Effector CD4-positive, alpha-beta T cell (primary cell): ENCODE measurements around the gene BTRC.
"Not testable (repeated sequence)": the region's sequence is repeated elsewhere in the genome, so short reads cannot be mapped to it uniquely, and the experiment has no call there.

ENCODE experiments used
- DNase-seq: peaks from one replicate; pipeline ENCODE4 v3.0.0-alpha.2; 2020

The BTRC gene

GRCh38 chr10:101569622-101570427, 215.9 kb downstream of the BTRC start:
- DNase-seq: peak; percentile 71

DNA sequence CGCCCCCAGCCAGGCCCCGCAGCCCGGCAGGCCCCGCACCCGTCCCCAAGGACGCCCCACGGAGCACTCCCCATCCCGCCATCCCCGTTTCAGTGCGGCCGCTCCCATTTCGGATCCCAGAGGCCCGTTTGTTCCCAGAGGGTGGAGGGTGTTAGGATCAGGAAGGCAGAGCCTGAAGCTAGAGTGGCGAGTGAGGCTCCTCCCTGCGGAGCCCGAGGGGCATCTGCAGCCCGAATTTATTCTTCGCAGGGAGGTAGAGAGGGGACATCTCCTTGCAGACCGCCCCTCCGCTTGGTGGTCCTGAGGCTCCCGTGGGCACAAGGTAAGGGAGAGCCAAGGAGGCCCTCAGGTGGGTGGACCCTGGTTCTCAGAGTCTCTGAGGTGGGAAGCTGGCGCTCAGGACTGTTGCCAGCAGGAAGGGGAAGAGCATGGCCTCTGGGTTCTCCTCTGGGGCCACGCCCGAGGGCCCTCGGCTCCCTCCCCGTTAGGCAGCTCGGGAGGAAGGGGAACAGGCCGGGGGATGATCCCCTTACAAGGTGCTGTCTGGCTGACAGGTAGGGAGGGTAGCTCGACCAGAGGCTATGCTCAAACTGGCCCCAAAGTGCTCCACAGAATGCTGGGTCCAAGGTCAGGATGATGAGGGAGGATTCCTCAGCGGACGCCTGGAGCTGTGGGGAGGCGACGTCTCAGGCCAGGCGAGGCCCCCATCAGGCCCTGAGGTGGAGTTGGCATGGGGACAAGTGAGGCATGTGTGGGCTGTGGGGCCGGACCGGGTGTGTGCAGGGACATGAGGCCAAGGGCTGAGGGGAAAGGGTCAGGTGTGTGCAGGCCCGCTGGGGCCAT, 216.7 kb downstream of the BTRC start:
- DNase-seq: no peak

DNA sequence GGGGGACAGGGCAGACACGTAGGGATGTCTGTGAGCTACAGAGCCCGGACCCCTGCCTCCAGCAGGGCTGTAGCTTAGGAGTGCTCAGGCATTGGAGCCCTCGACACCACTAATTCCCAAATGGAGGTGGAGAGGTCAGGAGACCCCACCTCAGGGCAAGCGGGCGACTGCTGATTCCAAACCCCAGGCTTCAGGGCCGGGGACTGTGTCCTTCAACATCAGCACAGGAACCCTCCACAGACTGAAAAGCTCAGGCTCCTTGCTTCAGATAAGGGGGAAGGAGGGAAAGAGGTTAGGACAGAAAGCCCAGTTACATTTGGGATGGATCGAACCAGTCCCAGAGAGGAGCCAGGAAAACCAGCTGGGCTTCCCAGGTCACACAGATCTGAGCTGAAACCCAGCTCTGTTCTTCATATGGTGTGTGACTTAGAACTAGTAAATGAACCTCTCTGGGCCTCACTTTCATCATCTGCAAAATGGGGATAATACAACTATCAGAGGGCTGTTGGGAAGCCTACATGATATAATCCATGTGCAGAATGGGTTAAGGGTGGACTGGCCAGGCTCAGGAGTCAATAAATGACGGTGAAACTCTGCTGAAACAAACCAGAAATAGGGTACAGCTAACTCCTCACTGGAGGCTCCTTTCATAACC, 217.4 kb downstream of the BTRC start:
- no peak for DNase-seq

- DNase-seq: no peak
Observed at GRCh38 chr10:101572126-101572525, 218.2 kb downstream of the BTRC start.

- no peak for DNase-seq
Observed at GRCh38 chr10:101572785-101573184, 218.8 kb downstream of the BTRC start.

DNA sequence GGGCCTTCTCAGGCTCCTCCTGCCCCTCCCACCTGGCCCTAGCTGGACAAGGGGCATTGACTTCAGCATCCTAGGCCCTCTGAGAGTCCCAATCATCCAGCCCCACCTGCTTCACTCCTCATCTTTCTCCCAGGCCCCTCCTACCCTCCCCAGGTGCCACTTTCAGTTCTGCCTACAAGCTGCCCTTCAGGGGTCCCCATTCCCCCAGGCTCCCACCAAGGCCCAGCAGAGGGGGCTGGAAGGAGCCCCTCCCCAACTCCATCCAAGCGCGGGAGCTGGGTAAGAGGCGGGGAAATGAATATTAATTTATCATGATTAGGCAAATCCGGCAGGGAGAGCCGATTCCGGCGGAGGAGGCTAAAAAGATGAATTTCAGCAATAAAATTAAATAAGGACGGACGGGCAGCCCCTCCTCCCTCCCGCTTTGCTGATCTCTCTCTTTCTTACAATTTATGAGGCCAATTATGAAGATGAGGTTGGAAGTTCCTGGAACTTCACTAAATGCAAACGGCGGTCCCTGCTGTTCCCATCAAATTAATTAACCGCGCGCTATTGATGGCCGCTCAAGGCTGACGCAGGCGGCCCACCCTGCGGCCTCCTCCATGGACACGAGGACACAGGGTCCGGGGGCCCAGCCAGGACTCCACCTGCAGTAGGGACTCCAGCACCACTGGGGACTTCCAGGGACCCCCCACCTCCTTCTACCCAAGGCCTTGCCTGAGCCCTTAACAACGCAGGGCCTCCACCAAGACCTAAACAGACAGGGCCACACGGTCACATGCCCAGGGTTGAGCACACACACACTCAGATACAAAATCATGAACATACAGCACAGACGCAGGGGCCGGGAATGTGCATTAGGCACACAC, 220.2 kb downstream of the BTRC start:
- DNase-seq: no peak

DNA sequence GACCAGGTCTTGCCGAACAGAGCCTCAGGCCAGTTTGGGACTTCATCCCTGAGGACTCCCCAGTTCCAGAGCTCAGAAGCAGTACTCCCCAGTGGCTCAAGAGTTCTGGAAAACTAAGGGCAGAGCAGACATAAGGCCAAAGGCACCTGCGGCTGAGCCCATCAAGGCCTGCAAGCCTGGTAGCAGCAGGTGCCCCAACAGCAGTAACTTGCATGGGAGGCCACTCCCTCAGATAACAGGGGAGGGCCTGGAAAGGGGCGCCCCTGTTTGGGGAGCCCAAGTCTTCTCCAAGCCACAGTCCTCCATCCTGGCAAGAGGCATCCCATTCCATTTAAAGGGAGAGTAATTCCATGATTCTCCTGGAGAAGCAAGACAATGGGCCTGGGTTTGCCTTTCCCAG, 221.1 kb downstream of the BTRC start:
- DNase-seq: no peak

GRCh38 chr10:101575580-101576210, 221.7 kb downstream of the BTRC start:
- no peak for DNase-seq

DNA sequence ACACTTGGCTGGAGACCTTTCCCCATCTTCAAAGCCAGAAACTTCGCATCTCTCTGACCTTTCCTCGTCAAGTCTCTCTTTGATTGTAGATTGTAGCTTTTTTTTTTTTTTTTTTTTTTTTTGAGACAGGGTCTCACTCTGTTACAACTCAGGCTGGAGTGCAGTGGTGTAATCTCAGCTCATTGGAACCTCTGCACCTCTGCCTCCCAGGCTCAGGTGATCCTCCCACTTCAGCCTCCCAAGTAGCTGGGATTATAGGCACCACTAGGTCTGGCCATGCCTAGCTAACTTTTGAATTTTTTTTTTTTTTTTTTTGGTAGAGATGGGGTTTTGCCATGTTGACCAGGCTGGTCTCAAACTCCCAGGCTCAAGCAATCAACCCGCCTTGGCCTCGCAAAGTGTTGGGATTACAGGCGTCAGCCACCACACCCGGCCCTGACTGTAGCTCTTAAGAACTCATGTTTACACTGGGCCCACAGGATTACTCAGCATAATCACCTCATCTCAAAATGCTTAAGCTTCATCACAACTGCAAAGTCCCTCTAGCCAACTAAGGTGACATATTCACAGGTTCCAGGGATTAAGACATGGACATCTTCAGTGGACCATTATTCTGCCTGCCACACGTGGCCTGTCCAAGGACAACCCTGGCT, 222.4 kb downstream of the BTRC start:
- DNase-seq: no peak

- no peak for DNase-seq
Observed at GRCh38 chr10:101577121-101577871, 223.3 kb downstream of the BTRC start.

DNA sequence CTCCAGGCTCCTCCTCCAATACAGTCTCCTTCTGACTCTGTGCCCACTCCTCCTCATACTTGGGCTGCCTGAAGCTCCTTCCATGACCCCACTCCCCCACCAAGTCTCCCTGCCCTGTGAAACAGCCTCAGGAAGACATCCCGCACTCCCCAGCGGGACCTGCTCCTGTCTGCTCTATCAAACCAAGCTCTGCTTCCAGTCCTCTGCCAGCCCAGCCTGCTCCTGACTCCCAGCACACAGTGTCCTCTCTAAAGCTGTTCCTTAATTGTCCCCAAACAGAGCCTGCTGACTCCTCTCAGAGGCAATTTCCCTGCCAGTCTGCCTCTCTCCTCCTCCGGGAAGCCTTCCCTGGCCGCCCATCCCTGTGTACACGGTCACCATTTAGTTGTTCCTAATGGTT, 224.2 kb downstream of the BTRC start:
- DNase-seq: no peak

DNA sequence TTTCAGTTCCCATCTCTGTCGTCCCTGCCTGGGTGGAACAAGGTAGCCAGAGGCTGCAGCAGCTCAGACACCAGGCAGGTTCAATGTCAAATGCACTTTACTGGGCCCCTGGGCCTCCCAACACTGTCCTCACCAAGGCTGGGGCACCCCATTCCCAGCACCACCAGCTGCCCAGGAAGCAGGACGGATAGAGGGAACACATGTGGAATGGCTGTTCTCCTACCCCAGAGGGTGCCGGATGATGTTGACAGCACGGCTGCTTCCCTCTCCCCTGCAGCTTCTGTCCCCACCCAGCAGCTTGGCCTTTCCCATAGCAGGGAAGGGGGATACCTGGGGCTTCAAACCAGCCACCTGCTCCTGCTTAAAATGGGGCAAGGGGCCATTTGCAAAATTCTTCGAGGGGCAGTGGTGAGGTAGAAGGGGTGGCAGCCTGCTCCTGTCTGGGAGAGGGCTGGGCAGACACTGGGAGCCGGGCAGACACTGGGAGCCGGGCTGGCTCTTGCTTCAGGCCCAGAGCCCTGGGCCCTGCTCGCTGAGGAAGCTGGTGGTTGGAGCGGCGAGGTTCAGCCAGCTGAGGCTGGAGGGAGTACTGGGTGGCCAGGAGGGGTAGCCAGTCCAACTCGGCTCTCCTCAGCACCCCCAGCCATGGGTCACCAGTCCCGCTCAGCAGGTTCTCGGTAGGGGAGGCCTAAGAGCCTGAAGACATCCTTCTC, 225.0 kb downstream of the BTRC start:
- no peak for DNase-seq

GRCh38 chr10:101579516-101579870, 225.5 kb downstream of the BTRC start:
- DNase-seq: no peak

DNA sequence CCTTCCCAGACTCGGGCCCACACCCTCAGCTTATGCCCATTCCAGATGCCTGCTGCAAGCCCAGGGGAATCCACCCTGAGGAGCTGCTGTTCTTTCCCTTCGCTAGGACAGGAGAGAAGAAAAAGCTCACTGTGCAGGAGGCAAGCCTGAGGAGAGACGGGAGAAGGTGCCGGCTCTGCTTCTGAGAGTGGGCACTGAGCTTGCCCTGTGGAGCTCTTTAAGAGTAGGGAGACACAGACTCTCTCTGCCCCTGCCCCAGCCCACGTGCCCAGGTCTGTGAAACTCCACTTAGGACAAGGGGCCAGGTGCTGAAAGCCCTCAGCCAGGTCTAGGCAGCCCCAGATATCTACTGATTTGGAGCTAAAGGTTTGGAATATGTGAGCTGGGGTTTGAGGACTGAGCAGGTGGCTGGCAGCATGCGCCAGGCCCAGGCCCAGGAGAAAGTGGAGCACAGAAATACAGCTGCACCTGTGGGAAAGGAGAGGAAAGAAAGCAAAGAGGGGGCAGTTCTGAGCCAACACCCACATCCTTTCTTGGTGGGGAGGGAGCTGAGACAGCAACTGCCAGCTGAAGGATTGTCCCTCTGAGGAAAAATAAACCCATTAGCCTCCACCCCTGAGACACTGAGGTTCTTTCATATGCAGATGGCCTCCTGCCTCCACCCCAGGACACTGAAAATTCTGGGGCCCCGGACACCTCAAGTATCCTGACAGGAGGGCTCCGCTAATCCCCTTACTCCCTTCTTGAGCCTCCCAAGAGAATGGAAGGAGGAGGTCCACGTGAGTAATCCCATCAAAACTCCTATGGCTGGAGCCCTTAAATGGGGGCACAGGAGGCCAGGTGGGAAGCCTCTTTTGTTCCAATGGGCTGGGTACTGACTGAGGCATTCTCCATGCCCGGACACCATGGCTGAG, 226.8 kb downstream of the BTRC start:
- DNase-seq: no peak

DNA sequence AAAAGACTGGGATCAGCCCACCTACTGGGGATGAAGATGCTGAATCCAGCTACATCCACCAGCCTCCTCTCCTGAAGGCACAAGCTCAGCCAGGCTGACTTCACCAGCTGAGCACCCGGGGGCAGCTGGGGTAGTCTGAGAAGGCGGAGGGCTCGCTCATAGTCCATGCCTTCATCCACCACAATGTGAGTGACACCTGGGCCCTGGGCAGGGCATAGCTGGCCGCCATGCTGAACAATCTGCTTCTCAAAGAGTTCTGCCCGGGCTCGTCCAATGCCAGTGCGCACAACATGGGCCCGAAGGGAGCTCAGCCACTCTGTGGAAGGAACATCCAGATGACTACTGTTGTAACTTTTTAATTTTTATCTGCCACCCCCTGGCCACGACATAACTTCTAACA, 231.9 kb downstream of the BTRC start:
- DNase-seq: no peak

GRCh38 chr10:101587725-101588653, 234.0 kb downstream of the BTRC start, which contains the start of the genes DPCD and POLL:
Gene DPCD, plus strand, starts transcription at chr10:101588321. Its CDS starts 16 bp downstream, at chr10:101588337.
Gene POLL, minus strand, starts transcription at chr10:101588257. Its CDS starts 897 bp downstream, at chr10:101587360.
- DNase-seq: peak; percentile 84

- no peak for DNase-seq
Observed at GRCh38 chr10:101588879-101589278, 234.9 kb downstream of the BTRC start.

GRCh38 chr10:101593331-101593730, 239.4 kb downstream of the BTRC start:
- DNase-seq: not testable (repeated sequence)
